Measurements from ENCODE around the gene ASZ1. TPM values are rescaled to one million over a fixed set of nuclear protein-coding genes. Genes with fewer than 3 reads are reported as not detected.

Gene ASZ1
- total RNA-seq, 1 donor from 2014 or later = not detected

DNA sequence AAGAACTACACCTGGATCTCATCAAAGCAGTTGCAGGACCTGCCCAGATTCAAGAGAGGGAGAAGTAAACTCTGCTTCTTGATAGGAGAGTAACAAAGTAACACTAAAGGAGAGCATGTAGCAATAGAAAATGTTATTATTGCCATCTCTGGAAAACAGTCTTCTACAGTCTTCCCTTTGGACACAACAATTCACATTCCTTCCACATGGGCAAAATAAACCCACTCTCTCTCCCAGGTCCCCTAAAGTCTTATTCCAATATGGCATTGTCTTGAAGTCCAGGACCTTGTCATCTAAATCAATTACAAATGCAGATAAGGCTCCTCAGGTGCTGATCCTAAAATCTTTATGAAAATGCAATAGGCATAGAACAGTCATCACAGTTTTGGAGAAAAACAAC, 94.1 kb downstream of the ASZ1 start:
- Mint-ChIP-seq H3K9me3 (ENCODE audit: unreplicated experiment) (no peaks in the 10 kb centered on the region), H3K27me3 (ENCODE audit: unreplicated experiment) (no peaks in the 10 kb centered on the region), H3K36me3 (ENCODE audit: unreplicated experiment) (no peaks in the 10 kb centered on the region), H3K4me1 (ENCODE audit: low read depth, unreplicated experiment) (no peaks in the 10 kb centered on the region), H3K27ac (ENCODE audit: unreplicated experiment) (no peak overlapping the region), H3K4me3 (ENCODE audit: unreplicated experiment) (no peak overlapping the region)
- TF ChIP-seq, protein P1, sequence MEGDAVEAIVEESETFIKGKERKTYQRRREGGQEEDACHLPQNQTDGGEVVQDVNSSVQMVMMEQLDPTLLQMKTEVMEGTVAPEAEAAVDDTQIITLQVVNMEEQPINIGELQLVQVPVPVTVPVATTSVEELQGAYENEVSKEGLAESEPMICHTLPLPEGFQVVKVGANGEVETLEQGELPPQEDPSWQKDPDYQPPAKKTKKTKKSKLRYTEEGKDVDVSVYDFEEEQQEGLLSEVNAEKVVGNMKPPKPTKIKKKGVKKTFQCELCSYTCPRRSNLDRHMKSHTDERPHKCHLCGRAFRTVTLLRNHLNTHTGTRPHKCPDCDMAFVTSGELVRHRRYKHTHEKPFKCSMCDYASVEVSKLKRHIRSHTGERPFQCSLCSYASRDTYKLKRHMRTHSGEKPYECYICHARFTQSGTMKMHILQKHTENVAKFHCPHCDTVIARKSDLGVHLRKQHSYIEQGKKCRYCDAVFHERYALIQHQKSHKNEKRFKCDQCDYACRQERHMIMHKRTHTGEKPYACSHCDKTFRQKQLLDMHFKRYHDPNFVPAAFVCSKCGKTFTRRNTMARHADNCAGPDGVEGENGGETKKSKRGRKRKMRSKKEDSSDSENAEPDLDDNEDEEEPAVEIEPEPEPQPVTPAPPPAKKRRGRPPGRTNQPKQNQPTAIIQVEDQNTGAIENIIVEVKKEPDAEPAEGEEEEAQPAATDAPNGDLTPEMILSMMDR (IDR thresholded peaks at IDR 0.05; ENCODE audit: partially characterized antibody, unreplicated experiment) = no peak
- DNase-seq = no peak

DNA sequence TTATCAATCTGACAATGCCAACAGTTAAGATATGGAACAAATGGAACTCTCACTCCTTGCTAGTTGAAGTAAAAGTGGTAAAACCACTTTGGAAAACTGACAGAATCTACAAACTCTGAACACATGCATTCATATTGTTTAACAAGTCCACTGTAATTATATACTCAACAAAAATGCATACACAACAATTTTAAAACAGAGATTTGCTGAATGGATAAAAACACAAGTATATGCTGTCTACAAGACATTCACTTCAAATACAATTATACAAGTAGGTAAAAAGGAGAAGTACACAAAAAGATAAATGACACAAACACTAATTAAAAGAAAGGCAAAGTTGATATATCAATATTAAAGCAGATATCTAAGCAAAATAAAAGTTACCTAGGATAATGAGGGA, 95.3 kb downstream of the ASZ1 start:
- H3K9me3 Mint-ChIP-seq (ENCODE audit: unreplicated experiment) = no peaks in the 10 kb centered on the region
- no peak for DNase-seq
- no peaks in the 10 kb centered on the region for H3K4me1 Mint-ChIP-seq (ENCODE audit: low read depth, unreplicated experiment)
- H3K36me3 Mint-ChIP-seq (ENCODE audit: unreplicated experiment) = peaks cover 6% of the 10 kb centered on the region
- H3K27me3 Mint-ChIP-seq (ENCODE audit: unreplicated experiment) = peaks cover under 1% of the 10 kb centered on the region
- TF ChIP-seq, protein P1 (IDR thresholded peaks at IDR 0.05; ENCODE audit: partially characterized antibody, unreplicated experiment) = no peak
- H3K27ac Mint-ChIP-seq (ENCODE audit: unreplicated experiment) = no peak overlapping the region
- no peak overlapping the region for H3K4me3 Mint-ChIP-seq (ENCODE audit: unreplicated experiment)

DNA sequence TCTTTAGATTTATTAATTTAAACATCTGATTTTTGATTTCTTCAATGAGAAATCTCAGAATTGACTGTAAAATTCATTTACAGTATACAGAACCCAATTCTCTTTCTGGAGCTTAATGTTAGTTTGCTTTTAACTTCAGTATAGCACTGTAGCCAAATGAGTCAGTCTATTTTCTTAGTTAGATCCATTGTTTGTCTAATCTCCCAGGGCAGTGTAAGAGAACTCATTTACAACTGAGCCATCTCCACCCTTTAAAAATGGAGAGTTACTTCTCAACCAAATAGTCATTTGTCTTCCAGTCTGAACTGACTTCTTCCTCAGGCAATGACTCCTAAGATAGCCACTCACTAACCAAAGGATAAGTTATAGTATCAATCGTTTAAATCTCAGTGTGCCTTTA, 101.5 kb downstream of the ASZ1 start:
- Mint-ChIP-seq H3K4me1 (ENCODE audit: low read depth, unreplicated experiment) (peaks cover 3% of the 10 kb centered on the region), H3K4me3 (ENCODE audit: unreplicated experiment) (no peak overlapping the region), H3K9me3 (ENCODE audit: unreplicated experiment) (peaks cover 3% of the 10 kb centered on the region), H3K36me3 (ENCODE audit: unreplicated experiment) (peaks cover 12% of the 10 kb centered on the region), H3K27ac (ENCODE audit: unreplicated experiment) (no peak overlapping the region), H3K27me3 (ENCODE audit: unreplicated experiment) (peaks cover 23% of the 10 kb centered on the region)
- no peak for DNase-seq
- TF ChIP-seq, protein P1 (IDR thresholded peaks at IDR 0.05; ENCODE audit: partially characterized antibody, unreplicated experiment) = no peak

DNA sequence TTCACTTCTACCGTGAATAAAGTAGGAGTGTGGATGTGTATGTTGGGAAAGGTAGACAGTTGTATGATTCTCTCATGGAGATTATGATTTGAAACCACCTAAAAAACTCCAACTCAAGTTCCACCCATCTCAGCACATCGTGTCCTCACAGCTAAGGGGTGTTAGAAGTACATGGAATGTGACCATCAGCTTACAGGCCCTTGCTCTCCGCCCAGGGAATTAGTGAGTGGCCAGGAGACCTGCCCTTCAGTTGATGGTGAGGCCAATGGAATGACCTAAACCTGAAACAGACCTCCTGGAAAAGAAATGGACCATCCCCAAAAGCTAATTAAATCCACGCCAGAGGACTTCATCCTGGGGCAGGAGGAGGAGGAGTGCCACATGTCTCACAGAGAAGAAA, 102.3 kb downstream of the ASZ1 start:
- no peak overlapping the region for H3K27ac Mint-ChIP-seq (ENCODE audit: unreplicated experiment)
- TF ChIP-seq, protein P1 (IDR thresholded peaks at IDR 0.05; ENCODE audit: partially characterized antibody, unreplicated experiment) = no peak
- H3K4me1 Mint-ChIP-seq (ENCODE audit: low read depth, unreplicated experiment) = peaks cover 3% of the 10 kb centered on the region
- H3K4me3 Mint-ChIP-seq (ENCODE audit: unreplicated experiment) = peak overlapping the region; percentile 94
- no peak for DNase-seq
- peaks cover 3% of the 10 kb centered on the region for H3K9me3 Mint-ChIP-seq (ENCODE audit: unreplicated experiment)
- H3K27me3 Mint-ChIP-seq (ENCODE audit: unreplicated experiment) = peaks cover 27% of the 10 kb centered on the region
- H3K36me3 Mint-ChIP-seq (ENCODE audit: unreplicated experiment) = peaks cover 16% of the 10 kb centered on the region

DNA sequence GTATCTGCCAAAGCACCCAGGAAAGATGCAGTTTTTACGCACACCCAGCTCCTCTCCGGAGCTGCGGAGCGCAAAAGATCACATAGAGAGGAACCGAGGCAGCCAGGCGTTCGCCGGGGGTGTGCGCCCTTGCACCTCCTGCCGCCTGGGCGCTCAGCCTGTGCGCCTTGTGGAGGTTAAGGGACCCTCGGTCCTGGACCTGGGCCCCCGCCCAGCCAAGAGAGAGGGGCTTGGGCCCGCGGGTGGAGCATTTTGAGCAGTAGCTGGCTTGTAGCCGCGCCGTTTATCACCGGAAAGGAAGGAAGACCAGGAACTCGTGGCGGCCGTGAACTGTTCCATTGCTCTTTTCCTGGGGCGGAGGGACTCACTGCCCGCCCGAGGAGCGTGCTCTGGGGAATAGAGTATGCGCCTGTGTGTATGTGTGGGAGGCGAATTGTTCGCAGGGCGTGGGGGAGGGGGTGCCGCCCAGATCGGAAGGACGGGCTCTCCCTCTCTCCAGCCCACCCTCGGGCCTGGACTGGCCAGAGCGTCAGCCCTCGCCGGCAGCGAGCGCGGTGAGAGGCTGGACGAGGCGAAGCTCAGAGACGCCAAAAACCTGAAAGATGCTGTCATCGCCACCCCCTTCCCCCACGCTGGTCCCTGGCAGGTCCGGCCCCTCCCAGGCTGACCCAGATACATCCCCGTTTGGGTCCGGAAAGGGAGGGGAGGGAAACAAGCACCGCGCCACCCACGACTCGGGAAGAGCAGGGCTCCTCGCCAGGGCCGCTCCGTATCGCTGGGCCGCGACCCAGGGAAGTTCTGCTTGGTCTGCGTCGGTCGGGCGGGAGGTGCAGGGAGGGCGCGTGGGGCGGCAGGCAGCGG, 103.2 kb downstream of the ASZ1 start:
- peaks cover 17% of the 10 kb centered on the region for H3K36me3 Mint-ChIP-seq (ENCODE audit: unreplicated experiment)
- no peak overlapping the region for H3K27ac Mint-ChIP-seq (ENCODE audit: unreplicated experiment)
- peaks cover 3% of the 10 kb centered on the region for H3K4me1 Mint-ChIP-seq (ENCODE audit: low read depth, unreplicated experiment)
- peaks cover 30% of the 10 kb centered on the region for H3K27me3 Mint-ChIP-seq (ENCODE audit: unreplicated experiment)
- H3K4me3 Mint-ChIP-seq (ENCODE audit: unreplicated experiment) = peak overlapping the region; percentile 94
- peaks cover 3% of the 10 kb centered on the region for H3K9me3 Mint-ChIP-seq (ENCODE audit: unreplicated experiment)
- TF ChIP-seq, protein P1 (IDR thresholded peaks at IDR 0.05; ENCODE audit: partially characterized antibody, unreplicated experiment) = no peak
- DNase-seq = peak; percentile 59
